Measurements from ENCODE around the gene SASH1.
"Not testable (repeated sequence)": the region's sequence is repeated elsewhere in the genome, so short reads cannot be mapped to it uniquely, and the experiment has no call there.

The SASH1 gene

GRCh38 chr6:148365041-148365440, 22.4 kb downstream of the SASH1 start:
- no peak for DNase-seq (ENCODE audit: low read depth)

DNA sequence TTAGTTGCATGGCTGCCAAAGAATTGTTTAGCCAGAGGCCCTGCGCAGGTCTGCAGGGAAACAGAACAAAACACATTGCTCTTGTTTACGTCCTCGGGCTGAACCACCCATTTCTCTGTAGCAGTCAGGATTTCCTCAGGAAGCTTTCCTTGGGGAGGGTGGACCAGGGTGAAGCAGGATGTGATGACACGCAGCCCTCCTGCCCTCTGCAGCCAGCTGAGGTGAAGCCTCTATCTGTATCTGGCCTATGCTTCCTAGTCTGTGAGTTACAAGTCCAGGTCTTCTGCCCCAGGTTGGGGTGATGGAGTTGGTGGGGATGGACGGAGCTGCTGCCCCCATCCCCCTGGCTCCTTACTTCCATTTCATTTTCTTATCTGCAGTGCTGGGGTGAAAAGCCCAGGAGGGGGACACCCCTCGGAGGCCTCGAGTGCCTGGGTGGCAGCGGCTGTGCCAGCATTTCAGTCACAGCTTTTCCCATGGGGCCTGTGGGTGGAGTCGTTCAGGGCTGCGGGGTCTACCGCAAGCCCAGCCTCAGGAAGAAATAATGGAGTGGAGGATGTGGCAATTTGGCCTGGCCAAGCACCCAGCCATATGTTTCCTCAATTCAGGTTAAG, 24.9 kb downstream of the SASH1 start:
- no peak for DNase-seq (ENCODE audit: low read depth)

- DNase-seq (ENCODE audit: low read depth), result no peak
These were observed 27.5 kb downstream of the SASH1 start for GRCh38 chr6:148370176-148370575.

DNA sequence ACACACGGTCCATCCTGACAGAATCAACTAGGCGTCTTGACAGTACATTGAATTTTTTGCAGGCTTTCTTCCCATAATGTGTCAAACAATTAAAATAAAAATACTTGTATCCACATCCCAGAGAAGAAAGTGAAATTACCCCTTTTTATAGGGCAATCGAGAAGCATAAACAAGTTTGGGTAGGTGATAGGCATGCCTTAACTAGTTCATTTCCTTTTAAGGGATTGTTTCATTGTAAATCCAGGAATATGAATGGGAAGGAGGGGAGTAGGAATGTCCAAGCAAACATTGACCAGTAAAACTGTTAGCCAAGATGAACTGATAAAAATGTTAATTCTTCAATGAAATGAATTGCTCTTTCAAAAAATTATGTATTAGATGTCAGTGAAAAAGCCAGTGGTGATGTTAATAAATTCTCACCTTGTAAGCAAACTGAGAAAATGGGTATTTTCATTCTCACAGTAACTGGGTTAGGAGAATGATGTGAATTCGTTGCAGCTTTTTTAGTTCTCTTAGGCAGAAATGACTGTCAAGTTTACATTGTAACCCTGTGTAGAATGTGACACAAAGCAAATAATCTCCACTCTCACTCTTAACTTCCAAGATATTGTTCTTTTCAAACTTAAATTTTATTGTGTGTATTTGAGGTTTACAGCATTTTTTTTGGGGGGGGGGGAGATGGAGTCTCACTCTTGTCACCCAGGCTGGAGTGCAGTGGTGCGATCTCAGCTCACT, 31.6 kb downstream of the SASH1 start:
- no peak for DNase-seq (ENCODE audit: low read depth)

DNA sequence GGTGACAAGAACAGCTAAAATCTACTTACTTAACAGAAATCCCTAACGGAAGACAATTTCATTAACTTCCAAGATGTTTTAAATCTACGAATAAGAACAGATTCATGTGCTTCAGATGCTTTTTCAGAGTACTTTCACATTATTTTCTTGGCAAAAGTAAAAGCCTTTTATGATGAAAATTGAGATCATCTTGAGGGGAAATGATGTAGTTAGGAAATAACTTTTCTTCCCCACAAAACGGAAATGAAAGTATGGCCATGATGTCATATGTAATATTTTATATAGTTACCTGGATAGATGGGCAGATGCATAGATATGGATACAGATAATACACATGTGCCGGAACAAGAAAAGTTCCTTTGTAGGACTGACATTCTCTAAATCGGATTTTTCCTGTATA, 32.8 kb downstream of the SASH1 start:
- DNase-seq (ENCODE audit: low read depth), result no peak

GRCh38 chr6:148379481-148379880, 36.8 kb downstream of the SASH1 start:
- DNase-seq (ENCODE audit: low read depth), result no peak

GRCh38 chr6:148379966-148380713, 37.5 kb downstream of the SASH1 start:
- DNase-seq (ENCODE audit: low read depth), result no peak

DNA sequence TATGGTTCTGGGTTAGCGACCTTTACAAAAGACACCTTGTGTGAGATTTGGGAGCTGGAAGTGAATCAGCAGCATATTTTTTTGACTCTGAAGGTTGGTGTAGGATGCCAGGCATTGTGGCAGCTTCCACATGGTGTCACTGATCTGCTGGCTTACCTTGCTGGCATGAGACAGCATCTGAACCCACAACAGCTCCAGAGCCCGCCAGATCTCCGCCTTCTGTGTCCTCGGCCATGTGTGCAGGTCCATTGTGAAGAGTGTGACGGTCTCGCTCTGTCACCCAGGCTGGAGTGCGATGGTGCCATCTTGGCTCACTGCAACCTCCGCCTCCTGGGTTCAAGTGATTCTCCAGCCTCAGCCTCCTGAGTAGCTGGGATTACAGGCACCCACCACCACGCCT, 39.4 kb downstream of the SASH1 start:
- DNase-seq (ENCODE audit: low read depth), result not testable (repeated sequence)

DNA sequence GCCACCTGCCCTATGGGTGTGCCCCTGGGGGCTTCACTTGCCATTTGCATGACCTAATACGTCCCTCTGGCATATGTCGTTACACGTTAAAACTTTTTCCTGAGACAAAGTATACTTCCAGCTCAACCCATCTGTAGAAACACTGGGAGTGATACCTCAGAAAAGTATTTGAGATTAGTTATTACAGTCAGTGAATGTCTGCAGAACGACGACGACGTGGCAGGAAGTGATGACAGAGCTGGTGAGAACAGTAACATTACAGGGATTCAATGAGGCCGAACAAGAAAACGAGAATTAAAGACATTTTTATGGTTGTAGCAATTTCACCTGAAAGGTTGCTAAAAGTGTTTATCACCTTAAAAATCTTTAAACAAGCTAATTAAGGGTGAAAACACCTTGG, 40.2 kb downstream of the SASH1 start:
- DNase-seq (ENCODE audit: low read depth), result no peak

DNA sequence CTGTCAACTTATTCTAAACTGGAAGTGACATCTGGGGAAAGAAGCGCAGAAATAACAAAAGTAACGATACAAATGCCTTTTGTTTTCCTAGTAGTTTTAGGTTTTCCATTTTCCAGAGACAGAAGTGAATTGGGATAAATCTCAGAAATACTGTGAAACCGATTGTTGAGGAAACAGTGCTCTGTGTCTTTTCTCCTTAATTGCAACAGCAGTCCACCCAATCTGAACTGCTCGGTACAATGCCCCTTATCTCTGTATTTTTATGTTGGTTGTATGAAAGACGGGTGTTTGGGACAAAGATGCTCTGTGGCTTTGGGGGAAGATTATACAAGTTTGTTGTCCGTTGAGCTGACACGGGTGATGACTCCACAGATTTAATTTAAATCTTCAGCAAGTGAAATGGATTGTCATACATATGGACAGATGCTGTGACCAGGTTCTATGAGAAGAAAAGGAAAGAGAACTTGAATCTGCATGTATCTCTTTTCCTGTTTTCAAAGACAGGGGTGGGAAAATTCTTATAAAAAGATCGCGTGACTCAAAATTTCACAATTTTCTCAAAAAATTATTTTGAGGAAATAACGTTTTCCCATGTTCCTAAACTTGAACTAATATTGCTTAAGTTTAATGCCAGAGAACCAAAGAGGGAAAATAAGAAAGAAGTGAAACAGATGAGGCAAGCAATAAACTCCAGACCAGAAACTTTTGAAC, 41.2 kb downstream of the SASH1 start:
- no peak for DNase-seq (ENCODE audit: low read depth)

- no peak for DNase-seq (ENCODE audit: low read depth)
These were observed 42.7 kb downstream of the SASH1 start for GRCh38 chr6:148385379-148385778.

- no peak for DNase-seq (ENCODE audit: low read depth)
These were observed 45.9 kb downstream of the SASH1 start for GRCh38 chr6:148388521-148388920.

DNA sequence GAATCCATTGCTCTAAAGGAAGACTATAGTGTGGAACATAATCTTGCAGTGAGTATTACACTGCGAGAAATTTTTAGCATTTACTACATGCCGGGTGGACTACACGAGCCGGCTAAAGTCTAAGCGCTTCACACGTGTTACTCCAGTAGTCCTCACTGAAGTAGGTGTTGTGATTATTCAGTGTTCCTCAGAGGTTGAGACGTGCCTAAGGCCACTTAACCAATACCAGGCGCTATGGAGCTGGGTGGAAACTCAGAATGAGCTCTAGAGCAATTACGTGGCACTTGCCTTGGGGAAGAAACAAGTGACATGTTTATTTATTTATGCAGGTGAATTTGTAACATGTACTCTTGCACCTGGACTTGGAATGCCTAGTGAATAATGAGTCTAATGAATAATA, 46.4 kb downstream of the SASH1 start:
- DNase-seq (ENCODE audit: low read depth), result no peak

- DNase-seq (ENCODE audit: low read depth), result no peak
These were observed 47.3 kb downstream of the SASH1 start for GRCh38 chr6:148389917-148390316.

DNA sequence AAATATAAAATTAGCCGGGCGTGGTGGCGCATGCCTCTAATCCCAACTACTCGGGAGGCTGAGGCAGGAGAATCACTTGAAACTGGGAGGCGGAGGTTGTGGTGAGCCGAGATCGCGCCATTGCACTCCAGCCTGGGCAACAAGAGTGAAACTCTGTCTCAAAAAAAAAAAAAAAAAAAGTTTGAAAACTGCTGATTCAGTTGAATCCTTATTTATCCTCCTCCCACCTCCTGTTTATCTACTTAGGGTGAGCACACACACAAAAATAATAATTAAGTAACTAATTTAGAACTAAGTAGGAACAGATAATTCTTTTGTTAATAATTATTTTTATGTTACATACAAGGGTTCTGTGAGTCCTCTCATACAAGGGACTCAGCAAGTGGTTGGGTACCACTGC, 49.5 kb downstream of the SASH1 start:
- DNase-seq (ENCODE audit: low read depth), result not testable (repeated sequence)

DNA sequence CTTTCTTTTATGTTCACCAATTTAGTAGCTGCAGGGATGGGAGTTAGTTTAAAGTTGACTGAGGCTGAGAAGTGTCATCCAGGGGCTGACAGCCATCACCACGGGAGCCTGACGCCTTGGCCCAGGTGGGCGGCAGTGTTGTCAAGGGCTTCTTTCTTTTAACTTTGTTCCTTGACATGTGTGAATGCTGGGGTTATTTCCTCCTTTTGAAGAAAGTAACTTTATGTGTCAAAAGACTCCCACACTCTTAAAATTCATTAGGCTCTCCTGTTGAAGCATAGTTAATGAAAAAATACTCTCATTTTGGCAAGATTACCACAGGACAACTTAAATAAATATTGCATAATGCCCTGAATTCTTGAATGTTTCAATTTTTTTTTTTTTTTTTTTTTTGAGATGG, 50.0 kb downstream of the SASH1 start:
- DNase-seq (ENCODE audit: low read depth), result no peak

GRCh38 chr6:148395583-148396101, 53.0 kb downstream of the SASH1 start:
- no peak for DNase-seq (ENCODE audit: low read depth)

DNA sequence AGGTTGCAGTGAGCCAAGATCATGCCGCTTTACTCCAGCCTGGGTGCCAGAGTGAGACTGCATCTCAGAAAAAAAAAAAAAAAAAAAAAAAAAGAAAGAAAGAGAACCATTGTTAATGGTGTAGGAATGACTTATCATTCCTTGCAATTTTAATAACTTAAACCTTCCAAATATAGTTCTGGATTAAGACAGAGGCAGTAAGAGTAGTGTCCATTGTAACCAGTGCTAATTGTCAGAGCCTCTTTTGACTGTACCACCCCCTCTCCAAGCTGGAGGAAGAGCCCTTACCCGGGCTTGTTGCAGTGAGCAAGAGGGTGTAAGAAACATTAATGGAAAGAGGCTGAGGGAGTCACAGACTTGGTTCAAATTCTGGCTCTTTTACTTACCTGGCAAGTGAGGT, 53.8 kb downstream of the SASH1 start:
- DNase-seq (ENCODE audit: low read depth), result no peak

GRCh38 chr6:148396926-148397325, 54.3 kb downstream of the SASH1 start:
- no peak for DNase-seq (ENCODE audit: low read depth)

GRCh38 chr6:148398244-148398643, 55.6 kb downstream of the SASH1 start:
- DNase-seq (ENCODE audit: low read depth), result no peak

- no peak for DNase-seq (ENCODE audit: low read depth)
These were observed 56.0 kb downstream of the SASH1 start for GRCh38 chr6:148398678-148399077.

- DNase-seq (ENCODE audit: low read depth), result no peak
These were observed 58.9 kb downstream of the SASH1 start for GRCh38 chr6:148401571-148401970.
